Muscle of leg (tissue), 11 donors: Measurements from ENCODE around the gene ATP5PD. TPM values are rescaled to one million over a fixed set of nuclear protein-coding genes. Genes with fewer than 3 reads are reported as not detected.

ENCODE experiments used
- DNase-seq: peaks from one replicate; pipeline ENCODE4 v3.0.0; 2013
- H3K27ac ChIP-seq: one replicate; pipeline ENCODE4 v1.5.1; 2013; ENCODE audit warnings: mild to moderate bottlenecking, low read length, control low read depth
- H3K27me3 ChIP-seq: one replicate; pipeline ENCODE4 v1.6.1; 2013; ENCODE audit warnings: low read length; ENCODE audit not compliant: control insufficient read depth, insufficient read depth
- H3K36me3 ChIP-seq: one replicate; pipeline ENCODE4 v1.6.1; 2013; ENCODE audit warnings: low read length; ENCODE audit not compliant: control insufficient read depth, insufficient read depth
- H3K4me1 ChIP-seq: one replicate; pipeline ENCODE4 v1.6.1; 2013; ENCODE audit warnings: low read length; ENCODE audit not compliant: control insufficient read depth, insufficient read depth
- H3K4me3 ChIP-seq: one replicate; pipeline ENCODE4 v1.5.1; 2013; ENCODE audit warnings: low read length, control low read depth
- H3K9me3 ChIP-seq: replicated peaks from 2 replicates; pipeline ENCODE4 v1.6.1; 2013; ENCODE audit warnings: low read depth, low read length; ENCODE audit not compliant: control insufficient read depth
- WGBS: methylation state at CpG from one replicate; pipeline ENCODE4 v1.1.5; 2013; ENCODE audit warnings: missing lambda C conversion rate; ENCODE audit not compliant: insufficient coverage; 5-methylcytosine and 5-hydroxymethylcytosine counted together
- polyA plus RNA-seq, 8 donors: library from polyadenylated mRNA; unstranded; fragments of 120-200 nt; gene quantifications; one replicate each; pipeline versions ENCODE4 v1.2.1 to v1.2.3, GENCODE V29; 2013; ENCODE audit warnings: inconsistent platforms in 1 of 8, low replicate concordance in 1 of 8; ENCODE audit not compliant: insufficient read length in 8 of 8, insufficient read depth in 1 of 8
- total RNA-seq: library from RNA; stranded (reverse); fragments of 120-200 nt; gene quantifications from one replicate; pipeline ENCODE4 v1.2.4, GENCODE V29; 2013

The ATP5PD gene
- total and polyA plus RNA-seq, 9 donors: 216 to 332 (median 248) TPM

DNA sequence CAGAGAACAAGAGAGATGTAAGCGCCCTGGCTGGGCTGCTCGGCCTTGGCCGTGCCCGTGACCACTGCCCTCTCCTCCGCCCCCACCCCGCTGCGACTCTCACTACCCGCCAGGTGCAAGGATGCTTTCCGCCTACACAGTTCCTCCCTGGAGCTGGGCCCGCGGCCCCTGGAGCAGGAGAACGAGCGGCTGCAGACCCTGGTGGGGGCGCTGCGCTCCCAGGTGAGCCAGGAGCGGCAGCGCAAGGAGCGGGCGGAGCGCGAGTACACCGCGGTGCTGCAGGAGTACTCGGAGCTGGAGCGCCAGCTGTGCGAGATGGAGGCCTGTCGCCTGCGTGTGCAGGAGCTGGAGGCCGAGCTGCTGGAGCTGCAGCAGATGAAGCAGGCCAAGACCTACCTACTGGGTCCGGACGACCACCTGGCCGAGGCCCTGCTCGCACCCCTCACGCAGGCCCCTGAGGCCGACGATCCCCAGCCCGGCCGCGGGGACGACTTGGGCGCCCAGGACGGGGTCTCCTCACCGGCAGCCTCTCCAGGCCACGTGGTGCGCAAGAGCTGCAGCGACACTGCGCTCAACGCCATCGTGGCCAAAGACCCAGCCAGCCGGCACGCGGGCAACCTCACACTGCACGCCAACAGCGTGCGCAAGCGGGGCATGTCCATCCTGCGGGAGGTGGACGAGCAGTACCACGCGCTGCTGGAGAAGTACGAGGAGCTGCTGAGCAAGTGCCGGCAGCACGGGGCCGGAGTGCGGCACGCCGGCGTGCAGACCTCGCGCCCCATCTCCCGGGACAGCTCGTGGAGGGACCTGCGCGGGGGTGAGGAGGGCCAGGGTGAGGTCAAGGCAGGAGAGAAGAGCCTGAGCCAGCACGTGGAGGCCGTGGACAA is 43.5 kb downstream of the ATP5PD start:
- no peak overlapping the region for H3K27ac ChIP-seq
- peaks cover 36% of the 10 kb centered on the region for H3K36me3 ChIP-seq
- no peaks in the 10 kb centered on the region for H3K27me3 ChIP-seq
- DNase-seq: no peak
- peaks cover 4% of the 10 kb centered on the region for H3K4me1 ChIP-seq
- WGBS: 81% methylated on average over 75 of the region's 76 CpGs
- H3K9me3 ChIP-seq: no peaks in the 10 kb centered on the region
- no peak overlapping the region for H3K4me3 ChIP-seq

DNA sequence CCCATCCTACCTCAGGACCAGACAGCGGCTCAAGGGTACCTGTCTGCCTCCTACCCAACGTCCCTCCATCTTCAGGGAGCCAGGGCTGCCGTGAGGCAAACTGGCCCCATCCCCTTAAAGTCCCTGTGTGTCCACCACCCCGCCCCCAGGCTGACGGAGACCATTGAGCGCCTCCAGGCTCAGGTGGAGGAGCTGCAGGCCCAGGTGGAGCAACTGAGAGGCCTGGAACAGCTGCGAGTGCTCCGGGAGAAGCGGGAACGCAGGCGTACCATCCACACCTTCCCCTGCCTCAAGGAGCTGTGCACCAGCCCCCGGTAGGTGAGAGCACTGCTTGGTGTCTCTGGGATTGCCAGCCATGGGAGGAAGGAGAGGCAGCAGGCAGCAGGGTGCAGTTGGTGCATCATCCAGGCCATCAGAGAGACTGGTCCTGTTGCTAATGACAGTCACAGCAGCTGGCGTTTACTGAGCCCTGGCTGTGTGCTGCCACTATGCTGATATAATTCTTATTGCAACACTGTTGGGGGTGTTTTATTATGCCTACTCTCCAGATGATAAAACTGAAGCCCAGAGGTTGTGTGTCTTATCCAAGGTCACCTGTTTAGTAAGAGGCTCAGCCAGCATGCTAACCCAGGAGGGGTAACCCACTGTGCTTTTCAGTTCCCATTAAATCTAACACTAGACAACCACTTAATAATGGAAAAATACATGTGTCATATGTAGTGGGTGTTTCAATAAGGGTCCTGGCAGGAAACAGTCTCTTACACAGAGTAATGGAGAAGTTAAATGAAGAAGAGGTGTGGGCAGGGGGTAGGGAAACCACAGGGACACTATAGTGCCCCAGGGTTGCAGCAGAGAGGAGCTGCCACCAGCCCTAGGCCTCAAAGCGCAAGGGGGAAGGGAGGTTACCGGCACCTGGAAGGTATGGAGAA is 44.6 kb downstream of the ATP5PD start:
- no peaks in the 10 kb centered on the region for H3K27me3 ChIP-seq
- no peaks in the 10 kb centered on the region for H3K9me3 ChIP-seq
- H3K36me3 ChIP-seq: peaks cover 36% of the 10 kb centered on the region
- H3K4me1 ChIP-seq: peaks cover 4% of the 10 kb centered on the region
- 87% methylated on average over 5 of the region's 15 CpGs for WGBS
- no peak overlapping the region for H3K4me3 ChIP-seq
- no peak overlapping the region for H3K27ac ChIP-seq
- DNase-seq: no peak

DNA sequence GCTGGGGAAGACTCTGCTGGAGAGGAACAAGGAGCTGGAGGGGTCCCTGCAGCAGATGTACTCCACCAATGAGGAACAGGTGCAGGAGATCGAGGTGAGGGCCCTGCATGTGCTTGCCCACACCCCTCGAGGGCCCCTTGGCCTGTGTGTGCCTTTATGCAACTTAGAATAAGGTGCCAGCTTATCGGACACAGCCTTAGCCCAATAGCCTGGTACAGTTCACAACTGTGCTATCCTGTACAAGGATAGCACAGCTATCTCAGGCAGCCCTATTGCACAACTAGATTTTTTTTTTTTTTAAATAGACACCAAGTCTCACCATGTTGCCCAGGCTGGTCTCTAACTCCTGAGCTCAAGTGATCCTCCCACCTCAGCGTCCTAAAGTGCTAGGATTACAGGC is 47.2 kb downstream of the ATP5PD start:
- Histone ChIP-seq H3K27ac (no peak overlapping the region), H3K4me3 (no peak overlapping the region), H3K27me3 (no peaks in the 10 kb centered on the region), H3K9me3 (no peaks in the 10 kb centered on the region), H3K4me1 (peaks cover 4% of the 10 kb centered on the region), H3K36me3 (peaks cover 35% of the 10 kb centered on the region)
- DNase-seq: no peak
- WGBS: 76% methylated on average over 3 of the region's 4 CpGs

DNA sequence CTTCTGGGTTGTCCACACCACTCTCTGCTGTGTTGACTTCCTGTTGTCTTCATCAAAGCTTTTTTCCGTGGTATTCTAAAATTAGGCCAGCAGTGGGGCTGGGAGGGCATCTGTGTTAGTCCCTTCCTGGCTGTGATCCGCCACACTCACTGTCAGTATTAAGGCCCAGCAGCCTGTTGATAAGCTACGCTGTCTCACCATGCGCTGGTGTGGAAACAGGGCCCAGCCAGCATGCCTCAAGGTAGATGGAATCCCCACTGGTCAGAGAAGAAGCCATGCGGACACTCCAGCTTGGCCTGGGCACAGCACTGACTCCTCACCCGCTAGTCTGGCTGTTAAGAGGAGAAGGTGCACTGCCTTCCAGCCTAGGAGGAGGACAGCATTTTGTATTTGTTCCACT is 48.0 kb downstream of the ATP5PD start:
- Histone ChIP-seq H3K36me3 (peaks cover 32% of the 10 kb centered on the region), H3K27ac (peak overlapping the region; percentile 7), H3K9me3 (no peaks in the 10 kb centered on the region), H3K4me3 (no peak overlapping the region), H3K4me1 (peaks cover 4% of the 10 kb centered on the region), H3K27me3 (no peaks in the 10 kb centered on the region)
- no peak for DNase-seq
- 94% methylated on average over 5 of the region's 6 CpGs for WGBS

DNA sequence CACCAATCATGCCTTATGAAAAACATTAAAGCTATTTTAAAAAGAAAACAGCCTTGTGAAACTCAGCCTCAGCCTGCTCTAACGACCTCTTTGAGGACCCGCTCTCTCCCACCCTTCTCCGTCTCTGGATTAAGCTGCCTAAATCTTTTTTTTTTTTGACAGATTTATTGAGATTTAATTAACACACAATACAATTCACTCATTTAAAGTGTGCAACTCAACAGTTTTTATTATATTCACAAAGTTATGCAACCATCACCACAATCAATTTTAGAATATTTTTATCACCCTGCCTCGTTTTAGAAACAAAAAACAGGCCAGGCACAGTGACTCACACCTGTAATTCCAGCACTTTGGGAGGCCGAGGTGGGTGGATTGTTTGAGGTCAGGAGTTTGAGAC is 50.9 kb downstream of the ATP5PD start:
- no peak overlapping the region for H3K27ac ChIP-seq
- H3K36me3 ChIP-seq: peaks cover 4% of the 10 kb centered on the region
- DNase-seq: no peak
- H3K4me1 ChIP-seq: peaks cover 4% of the 10 kb centered on the region
- no CpG with 5 or more reads among the region's 5 CpGs for WGBS
- no peak overlapping the region for H3K4me3 ChIP-seq
- no peaks in the 10 kb centered on the region for H3K27me3 ChIP-seq
- H3K9me3 ChIP-seq: no peaks in the 10 kb centered on the region

DNA sequence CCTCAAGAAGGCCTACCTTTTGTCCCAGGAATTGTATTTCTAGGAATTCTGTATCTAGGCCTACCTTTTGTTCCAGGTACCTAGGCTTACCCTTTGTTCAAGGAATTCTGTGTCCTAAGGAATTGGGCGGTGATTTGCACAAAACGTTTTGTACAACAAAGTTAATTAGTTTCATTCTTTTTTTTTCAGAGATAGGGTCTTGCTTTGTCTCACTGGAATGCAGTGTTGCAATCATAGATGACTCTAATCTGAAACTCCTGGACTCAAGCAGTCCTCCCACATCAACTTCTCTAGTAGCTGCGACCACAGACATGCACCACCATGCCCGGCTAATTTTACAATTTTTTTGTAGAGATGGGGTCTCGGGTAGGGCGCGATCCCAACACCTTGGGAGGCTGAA is 52.3 kb downstream of the ATP5PD start:
- no peak overlapping the region for H3K27ac ChIP-seq
- peaks cover 16% of the 10 kb centered on the region for H3K4me1 ChIP-seq
- WGBS: no CpG with 5 or more reads among the region's 7 CpGs

DNA sequence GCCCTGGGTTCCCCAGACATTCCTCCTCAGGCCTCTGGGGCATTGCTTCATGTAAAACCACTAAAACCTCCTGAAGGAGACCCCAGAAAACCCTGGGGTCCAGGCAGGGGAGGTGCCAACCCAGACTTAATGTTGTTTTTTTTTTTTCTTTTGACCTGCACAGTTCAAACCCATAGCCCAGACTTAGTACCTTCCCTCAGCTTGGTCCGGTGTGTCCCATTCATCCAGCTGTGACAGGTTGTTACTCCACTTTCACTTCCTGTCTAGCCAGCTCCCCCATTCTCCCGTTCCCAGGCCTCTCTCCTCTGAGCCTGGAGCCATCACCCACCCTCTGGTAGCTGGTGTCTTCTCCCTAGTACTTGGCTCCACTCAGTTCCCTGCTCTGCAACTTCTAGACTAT is 54.5 kb downstream of the ATP5PD start:
- DNase-seq: no peak
- Histone ChIP-seq H3K36me3 (peaks cover 6% of the 10 kb centered on the region), H3K4me3 (no peak overlapping the region), H3K9me3 (no peaks in the 10 kb centered on the region), H3K27me3 (no peaks in the 10 kb centered on the region), H3K27ac (no peak overlapping the region), H3K4me1 (peaks cover 25% of the 10 kb centered on the region)
- WGBS: 38% methylated on average over 2 of the region's 2 CpGs

More for the DNA sequence above, 52.3 kb downstream of the ATP5PD start:
- Histone ChIP-seq H3K4me3 (no peak overlapping the region), H3K9me3 (no peaks in the 10 kb centered on the region), H3K36me3 (peaks cover 6% of the 10 kb centered on the region), H3K27me3 (no peaks in the 10 kb centered on the region)
- no peak for DNase-seq

DNA sequence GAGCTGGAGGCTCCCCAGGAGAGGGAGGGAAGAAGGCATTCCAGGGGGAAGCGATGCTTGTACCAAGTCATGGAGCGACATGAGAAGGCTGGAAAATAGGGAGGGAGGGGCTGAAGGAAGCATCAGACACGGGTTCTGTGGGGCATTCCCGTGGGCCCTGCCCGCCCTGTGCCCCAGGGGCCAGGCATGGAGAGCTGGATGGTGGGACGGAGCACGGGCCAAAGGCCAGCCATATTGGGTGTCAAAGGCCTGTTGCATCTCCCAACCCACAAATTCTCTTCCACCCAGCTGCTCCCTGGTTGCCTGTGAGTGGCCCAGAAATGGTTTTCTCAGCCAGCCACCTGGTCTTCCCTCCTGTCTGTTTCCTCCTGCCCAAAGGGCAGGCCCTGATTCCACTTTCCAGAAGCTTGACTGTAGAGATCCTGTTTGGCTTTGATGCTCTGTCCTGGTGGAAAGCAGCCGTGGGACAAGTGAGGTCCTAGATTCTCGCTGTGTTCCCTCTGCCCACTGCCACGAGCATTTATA is 56.1 kb downstream of the ATP5PD start:
- WGBS: 90% methylated on average over 8 of the region's 10 CpGs
- no peak for DNase-seq
- Histone ChIP-seq H3K27me3 (no peaks in the 10 kb centered on the region), H3K36me3 (peaks cover 6% of the 10 kb centered on the region), H3K4me3 (no peak overlapping the region), H3K27ac (no peak overlapping the region), H3K9me3 (no peaks in the 10 kb centered on the region), H3K4me1 (peaks cover 28% of the 10 kb centered on the region)
